ENCODE results near the gene SLAMF1. TPM values are rescaled to one million over a fixed set of nuclear protein-coding genes. Genes with fewer than 3 reads are reported as not detected.

Gene SLAMF1
- polyA plus RNA-seq, 3 donors, result 0.13 to 0.65 TPM; not detected in 1

- intact Hi-C loops (cut with micrococcal nuclease), result no loop called here
- no peak for TF ChIP-seq CTCF (IDR thresholded peaks at IDR 0.05)
- Histone ChIP-seq H3K4me2 (replicated peaks; ENCODE audit: extremely low read depth, low read length, poor library complexity, severe bottlenecking) (no peak overlapping the region), H2AFZ (ENCODE audit: insufficient read depth, low read depth, low read length, poor library complexity, severe bottlenecking) (no peak overlapping the region), H3K4me3 (replicated peaks in 1 of 3; ENCODE audit: low read depth in 2 of 3, low read length in 3 of 3) (no peak overlapping the region), H4K20me1 (ENCODE audit: insufficient read depth, low read length) (no peaks in the 10 kb centered on the region), H3K27ac (ENCODE audit: low read depth in 1 of 2, low read length in 2 of 2) (no peak overlapping the region), H3K9ac (ENCODE audit: insufficient read depth, low read length, poor library complexity, severe bottlenecking) (no peak overlapping the region), H3K27me3 (ENCODE audit: control insufficient read depth in 2 of 2, insufficient read depth in 2 of 2, low read length in 2 of 2) (no peaks in the 10 kb centered on the region), H3K4me1 (ENCODE audit: control insufficient read depth in 1 of 2, insufficient read depth in 2 of 2, low read length in 2 of 2) (peaks cover 9 to 31% of the 10 kb centered on the region in 2 donors), H3K36me3 (replicated peaks in 1 of 2; ENCODE audit: control insufficient read depth in 1 of 2, insufficient read depth in 2 of 2, low read length in 2 of 2) (no peaks in the 10 kb centered on the region), H3K9me3 (replicated peaks in 1 of 2; ENCODE audit: control insufficient read depth in 1 of 2, insufficient read depth in 1 of 2, low read length in 2 of 2) (no peaks in the 10 kb centered on the region), H3K79me2 (ENCODE audit: insufficient read depth, low read length) (no peaks in the 10 kb centered on the region)
- H3K4me1 Mint-ChIP-seq, result peaks cover 36% of the 10 kb centered on the region
- H3K36me3 Mint-ChIP-seq, result peaks cover 4% of the 10 kb centered on the region in 2 donors
- no peak for DNase-seq
- peaks cover 1 to 2% (median 2%) of the 10 kb centered on the region in 3 donors for H3K27me3 Mint-ChIP-seq (ENCODE audit: low read depth in 3 of 3)
- no peak overlapping the region for H3K4me3 Mint-ChIP-seq
- H3K27ac Mint-ChIP-seq, result no peak overlapping the region
- peaks cover 8 to 15% (median 11%) of the 10 kb centered on the region in 7 donors for H3K9me3 Mint-ChIP-seq
- WGBS (ENCODE audit: insufficient coverage), result no CpG with 5 or more reads among the region's 1 CpG
Measured at GRCh38 chr1:160590488-160590887, 56.4 kb downstream of the SLAMF1 start.

DNA sequence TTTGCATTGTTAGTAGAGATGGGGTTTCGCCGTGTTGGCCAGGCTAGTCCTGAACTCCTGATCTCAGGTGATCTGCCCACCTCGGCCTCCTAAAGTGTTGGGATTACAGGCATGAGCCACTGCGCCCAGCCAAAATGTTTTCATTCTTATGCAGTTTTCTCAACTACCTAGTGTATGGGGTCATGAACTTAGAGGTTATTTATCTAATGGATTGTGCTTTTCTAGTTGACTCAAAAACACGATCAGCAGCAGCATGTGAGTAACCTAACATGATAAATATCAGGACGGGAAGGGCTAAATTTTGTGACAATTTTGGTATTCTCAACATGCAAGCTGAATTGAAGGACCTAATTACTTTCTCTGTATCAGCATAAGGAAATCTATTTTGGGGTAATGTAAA lies 58.4 kb downstream of the SLAMF1 start:
- 83% methylated on average over 1 of the region's 6 CpGs for WGBS (ENCODE audit: insufficient coverage)
- Mint-ChIP-seq H3K4me3 (no peak overlapping the region), H3K36me3 (peaks cover 0 to 4% of the 10 kb centered on the region in 2 donors), H3K27me3 (ENCODE audit: low read depth in 3 of 3) (no peaks in the 10 kb centered on the region), H3K27ac (peak overlapping the region in 1 of 7 donors; percentile 74), H3K9me3 (peaks cover 2 to 8% (median 8%) of the 10 kb centered on the region in 7 donors), H3K4me1 (peaks cover 33% of the 10 kb centered on the region)
- Histone ChIP-seq H2AFZ (ENCODE audit: insufficient read depth, low read depth, low read length, poor library complexity, severe bottlenecking) (no peak overlapping the region), H3K9ac (ENCODE audit: insufficient read depth, low read length, poor library complexity, severe bottlenecking) (no peak overlapping the region), H3K36me3 (replicated peaks in 1 of 2; ENCODE audit: control insufficient read depth in 1 of 2, insufficient read depth in 2 of 2, low read length in 2 of 2) (no peaks in the 10 kb centered on the region), H3K4me3 (replicated peaks in 1 of 3; ENCODE audit: low read depth in 2 of 3, low read length in 3 of 3) (no peak overlapping the region), H3K27me3 (ENCODE audit: control insufficient read depth in 2 of 2, insufficient read depth in 2 of 2, low read length in 2 of 2) (no peaks in the 10 kb centered on the region), H3K4me1 (ENCODE audit: control insufficient read depth in 1 of 2, insufficient read depth in 2 of 2, low read length in 2 of 2) (peaks cover 9 to 31% of the 10 kb centered on the region in 2 donors), H3K79me2 (ENCODE audit: insufficient read depth, low read length) (no peaks in the 10 kb centered on the region), H4K20me1 (ENCODE audit: insufficient read depth, low read length) (no peaks in the 10 kb centered on the region), H3K9me3 (replicated peaks in 1 of 2; ENCODE audit: control insufficient read depth in 1 of 2, insufficient read depth in 1 of 2, low read length in 2 of 2) (no peaks in the 10 kb centered on the region), H3K27ac (ENCODE audit: low read depth in 1 of 2, low read length in 2 of 2) (no peak overlapping the region), H3K4me2 (replicated peaks; ENCODE audit: extremely low read depth, low read length, poor library complexity, severe bottlenecking) (no peak overlapping the region)
- intact Hi-C loops (cut with micrococcal nuclease), result no loop called here
- no peak for TF ChIP-seq CTCF (IDR thresholded peaks at IDR 0.05)
- no peak for DNase-seq

All from CD14-positive monocyte (primary cell).